Prostate gland (tissue), 2 donors: ENCODE measurements around the gene EPC1.

Experiments
- POLR2A ChIP-seq: fragments of 450-650 bp; IDR thresholded peaks from one replicate; pipeline ENCODE4 v1.6.1; 2016; ENCODE audit warnings: antibody characterized with exemption, mild to moderate bottlenecking
- TF ChIP-seq, protein P1 (sequence below), 4 experiments: fragments of 200-600 bp in 2 of 4; fragments of 450-650 bp in 2 of 4; sonication (generic) in 2 of 4; IDR thresholded peaks; 1 replicate in 3 of 4; 2 replicates in 1 of 4; pipeline ENCODE4 v1.5.1; 2016 to 2019; ENCODE audit warnings: antibody characterized with exemption in 4 of 4, mild to moderate bottlenecking in 2 of 4, moderate library complexity in 2 of 4

DNA sequence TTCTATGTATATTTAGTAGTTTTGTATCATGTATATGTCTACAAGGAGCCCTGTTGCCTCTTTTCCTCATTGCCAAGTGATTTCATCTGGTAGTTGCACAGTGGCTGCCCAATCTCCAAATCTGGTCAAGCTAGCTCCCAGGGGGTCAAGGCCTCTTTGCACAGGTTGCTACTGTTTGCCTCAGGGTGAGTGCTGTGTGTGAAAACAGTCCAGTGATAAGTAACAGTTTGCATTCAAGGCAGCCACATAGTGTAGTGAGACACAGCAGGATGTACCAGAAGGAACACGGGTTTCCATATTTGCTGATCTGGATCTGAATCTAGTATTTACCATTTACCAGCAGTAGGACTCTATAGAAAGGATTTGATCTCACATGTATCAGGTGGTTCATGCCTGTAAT is 13.3 kb upstream of the EPC1 start:
- TF ChIP-seq, protein P1, sequence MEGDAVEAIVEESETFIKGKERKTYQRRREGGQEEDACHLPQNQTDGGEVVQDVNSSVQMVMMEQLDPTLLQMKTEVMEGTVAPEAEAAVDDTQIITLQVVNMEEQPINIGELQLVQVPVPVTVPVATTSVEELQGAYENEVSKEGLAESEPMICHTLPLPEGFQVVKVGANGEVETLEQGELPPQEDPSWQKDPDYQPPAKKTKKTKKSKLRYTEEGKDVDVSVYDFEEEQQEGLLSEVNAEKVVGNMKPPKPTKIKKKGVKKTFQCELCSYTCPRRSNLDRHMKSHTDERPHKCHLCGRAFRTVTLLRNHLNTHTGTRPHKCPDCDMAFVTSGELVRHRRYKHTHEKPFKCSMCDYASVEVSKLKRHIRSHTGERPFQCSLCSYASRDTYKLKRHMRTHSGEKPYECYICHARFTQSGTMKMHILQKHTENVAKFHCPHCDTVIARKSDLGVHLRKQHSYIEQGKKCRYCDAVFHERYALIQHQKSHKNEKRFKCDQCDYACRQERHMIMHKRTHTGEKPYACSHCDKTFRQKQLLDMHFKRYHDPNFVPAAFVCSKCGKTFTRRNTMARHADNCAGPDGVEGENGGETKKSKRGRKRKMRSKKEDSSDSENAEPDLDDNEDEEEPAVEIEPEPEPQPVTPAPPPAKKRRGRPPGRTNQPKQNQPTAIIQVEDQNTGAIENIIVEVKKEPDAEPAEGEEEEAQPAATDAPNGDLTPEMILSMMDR (IDR thresholded peaks at IDR 0.05) = no peak
- no peak for TF ChIP-seq POLR2A
